Activated T-cell treated with anti-CD3 and anti-CD28 coated beads, Interleukin-2, amount 50 U/mL, for 1 hour (primary cell): Measurements from ENCODE around the gene RFK.

Source experiments
- DNase-seq: peaks from one replicate; pipeline ENCODE4 v3.0.0-alpha.2; 2020

RFK gene

GRCh38 chr9:76405868-76406267, 11.6 kb upstream of the RFK start:
- no peak for DNase-seq

- DNase-seq, result no peak
These were observed 11.1 kb upstream of the RFK start for GRCh38 chr9:76405340-76405739.

- DNase-seq, result no peak
These were observed 10.2 kb upstream of the RFK start for GRCh38 chr9:76404401-76404800.

GRCh38 chr9:76403352-76403751, 9.1 kb upstream of the RFK start:
- DNase-seq, result no peak

GRCh38 chr9:76401580-76402354, 7.5 kb upstream of the RFK start:
- DNase-seq, result no peak

- DNase-seq, result no peak
These were observed 7.0 kb upstream of the RFK start for GRCh38 chr9:76401176-76401575.

GRCh38 chr9:76400534-76401096, 6.4 kb upstream of the RFK start:
- DNase-seq, result no peak

GRCh38 chr9:76399856-76400255, 5.6 kb upstream of the RFK start:
- DNase-seq, result no peak

- DNase-seq, result no peak
These were observed 2.4 kb upstream of the RFK start for GRCh38 chr9:76396597-76396996.

- DNase-seq, result no peak
These were observed 1.9 kb upstream of the RFK start for GRCh38 chr9:76396144-76396543.

GRCh38 chr9:76395381-76395780, 1.2 kb upstream of the RFK start:
- no peak for DNase-seq

GRCh38 chr9:76394960-76395252, 680 bp upstream of the RFK start:
- DNase-seq, result no peak

GRCh38 chr9:76390656-76391055, 3.6 kb downstream of the RFK start:
- no peak for DNase-seq

- DNase-seq, result no peak
These were observed 14.7 kb downstream of the RFK start for GRCh38 chr9:76379494-76379893.

GRCh38 chr9:76378367-76379073, 15.7 kb downstream of the RFK start:
- no peak for DNase-seq

GRCh38 chr9:76377791-76378190, 16.4 kb downstream of the RFK start:
- DNase-seq, result no peak

GRCh38 chr9:76374783-76375559, 19.3 kb downstream of the RFK start:
- no peak for DNase-seq

- no peak for DNase-seq
These were observed 20.3 kb downstream of the RFK start for GRCh38 chr9:76373784-76374474.

GRCh38 chr9:76373173-76373783, 20.9 kb downstream of the RFK start:
- DNase-seq, result no peak

- no peak for DNase-seq
These were observed 21.9 kb downstream of the RFK start for GRCh38 chr9:76372336-76372735.

- DNase-seq, result no peak
These were observed 22.3 kb downstream of the RFK start for GRCh38 chr9:76371901-76372300.

- no peak for DNase-seq
These were observed 23.7 kb downstream of the RFK start for GRCh38 chr9:76370396-76371023.
